ENCODE data around the gene ANKRD42.
A peak's percentile ranks its signal among the peaks of the same experiment; 100 is the strongest.

ANKRD42 gene

DNA sequence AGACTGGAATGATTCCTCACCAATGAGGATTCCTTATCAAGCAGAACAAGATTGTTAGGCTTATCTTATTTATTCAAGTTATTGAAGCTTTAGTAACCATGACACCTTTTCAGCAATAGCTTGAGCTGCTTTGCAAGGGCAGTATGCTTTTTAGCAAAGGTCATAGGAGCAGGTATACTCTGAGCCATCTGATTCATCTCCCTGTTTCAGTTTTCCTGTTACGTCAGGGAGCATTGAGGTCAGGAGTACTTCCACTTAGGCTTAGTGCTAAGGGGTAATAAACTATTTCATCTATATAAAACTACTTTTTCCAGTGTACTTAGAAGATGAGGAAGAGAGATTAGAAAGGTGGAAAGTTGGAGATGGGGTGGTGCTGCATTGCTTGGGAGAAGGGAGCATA lies 17.7 kb upstream of the ANKRD42 start:
- Histone ChIP-seq H3K9me3 (ENCODE audit: control insufficient read depth, insufficient read depth, low read length) (no peaks in the 10 kb centered on the region), H3K4me1 (ENCODE audit: control insufficient read depth, insufficient read depth, low read length) (no peaks in the 10 kb centered on the region), H3K36me3 (ENCODE audit: control insufficient read depth, insufficient read depth, low read length) (peaks cover 91% of the 10 kb centered on the region), H3K9ac (ENCODE audit: low read depth, low read length) (no peak overlapping the region), H3K27me3 (ENCODE audit: control insufficient read depth, insufficient read depth, low read length) (no peaks in the 10 kb centered on the region), H3K27ac (ENCODE audit: low read depth, low read length) (no peak overlapping the region), H3K4me3 (ENCODE audit: low read depth, low read length) (no peak overlapping the region)

DNA sequence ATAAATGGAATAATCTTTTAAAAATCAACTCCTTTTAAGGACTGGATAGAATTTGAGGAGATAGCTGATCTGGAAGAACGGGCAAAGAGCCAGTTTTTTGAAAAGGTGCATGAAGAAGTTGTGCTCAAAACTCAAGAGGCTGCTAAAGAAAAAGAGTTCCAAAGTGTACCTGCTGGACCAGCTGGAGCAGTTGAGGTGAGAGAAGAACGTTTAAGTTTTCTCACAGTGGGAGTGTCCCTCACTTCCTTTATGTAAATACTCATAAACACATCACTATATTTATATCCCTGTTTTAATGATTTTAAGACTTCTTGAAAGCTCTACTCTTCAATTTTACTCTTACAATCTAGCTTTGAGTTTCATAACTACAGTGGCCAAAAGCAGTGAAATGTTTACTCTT lies 11.7 kb upstream of the ANKRD42 start:
- no peaks in the 10 kb centered on the region for H3K4me1 ChIP-seq (ENCODE audit: control insufficient read depth, insufficient read depth, low read length)
- H3K4me3 ChIP-seq (ENCODE audit: low read depth, low read length), result no peak overlapping the region
- no peaks in the 10 kb centered on the region for H3K27me3 ChIP-seq (ENCODE audit: control insufficient read depth, insufficient read depth, low read length)
- no peak overlapping the region for H3K9ac ChIP-seq (ENCODE audit: low read depth, low read length)
- no peaks in the 10 kb centered on the region for H3K9me3 ChIP-seq (ENCODE audit: control insufficient read depth, insufficient read depth, low read length)
- no peak overlapping the region for H3K27ac ChIP-seq (ENCODE audit: low read depth, low read length)
- peaks cover 94% of the 10 kb centered on the region for H3K36me3 ChIP-seq (ENCODE audit: control insufficient read depth, insufficient read depth, low read length)

DNA sequence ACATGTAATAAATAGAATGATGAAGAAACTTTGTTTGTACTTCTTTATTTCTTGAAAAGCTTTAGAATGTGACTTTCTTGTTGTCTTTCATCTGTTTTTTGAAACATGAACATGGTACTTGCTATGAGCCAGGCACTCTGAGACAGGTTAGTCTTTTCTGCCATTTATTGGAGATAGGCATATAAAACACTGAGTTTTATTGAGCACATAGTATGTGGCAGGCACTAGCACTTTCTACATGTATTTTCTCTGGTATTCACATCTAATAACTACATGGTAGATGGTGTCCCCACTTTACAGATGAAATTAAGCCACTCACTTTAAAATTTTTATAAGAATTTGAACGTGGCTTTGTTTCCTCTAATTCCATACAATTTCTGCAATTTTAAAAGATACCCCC lies 7.7 kb upstream of the ANKRD42 start:
- Histone ChIP-seq H3K4me1 (ENCODE audit: control insufficient read depth, insufficient read depth, low read length) (no peaks in the 10 kb centered on the region), H3K36me3 (ENCODE audit: control insufficient read depth, insufficient read depth, low read length) (peaks cover 76% of the 10 kb centered on the region)

DNA sequence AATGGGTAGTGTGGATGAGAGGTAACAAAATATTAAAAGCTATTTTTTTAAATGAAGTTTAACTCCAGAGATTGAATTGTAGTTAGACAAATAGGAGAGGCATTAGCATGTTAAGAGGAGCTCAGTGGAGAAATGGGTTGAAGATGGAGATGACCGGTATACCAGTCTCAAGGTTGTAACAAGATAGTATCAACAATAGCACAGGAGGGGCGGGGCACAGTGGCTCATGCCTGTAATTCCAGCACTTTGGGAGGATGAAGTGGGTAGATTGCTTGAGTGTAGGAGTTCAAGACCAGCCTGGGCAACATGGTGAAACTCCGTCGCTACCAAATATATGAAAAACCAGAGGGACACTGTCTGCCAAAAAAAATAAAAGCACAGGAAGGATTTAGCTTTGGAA lies 6.0 kb upstream of the ANKRD42 start:
- Histone ChIP-seq H3K4me1 (ENCODE audit: control insufficient read depth, insufficient read depth, low read length) (0 out of 2 replicates have a peak, but pooled peaks cover 3% of the 10 kb centered on the region), H3K9ac (ENCODE audit: low read depth, low read length) (no peak overlapping the region), H3K4me3 (ENCODE audit: low read depth, low read length) (no peak overlapping the region), H3K9me3 (ENCODE audit: control insufficient read depth, insufficient read depth, low read length) (no peaks in the 10 kb centered on the region), H3K27me3 (ENCODE audit: control insufficient read depth, insufficient read depth, low read length) (no peaks in the 10 kb centered on the region), H3K27ac (ENCODE audit: low read depth, low read length) (no peak overlapping the region), H3K36me3 (ENCODE audit: control insufficient read depth, insufficient read depth, low read length) (peaks cover 75% of the 10 kb centered on the region)

More for the DNA sequence above, 7.7 kb upstream of the ANKRD42 start:
- Histone ChIP-seq H3K9me3 (ENCODE audit: control insufficient read depth, insufficient read depth, low read length) (no peaks in the 10 kb centered on the region), H3K4me3 (ENCODE audit: low read depth, low read length) (no peak overlapping the region), H3K9ac (ENCODE audit: low read depth, low read length) (no peak overlapping the region), H3K27me3 (ENCODE audit: control insufficient read depth, insufficient read depth, low read length) (no peaks in the 10 kb centered on the region), H3K27ac (ENCODE audit: low read depth, low read length) (no peak overlapping the region)

DNA sequence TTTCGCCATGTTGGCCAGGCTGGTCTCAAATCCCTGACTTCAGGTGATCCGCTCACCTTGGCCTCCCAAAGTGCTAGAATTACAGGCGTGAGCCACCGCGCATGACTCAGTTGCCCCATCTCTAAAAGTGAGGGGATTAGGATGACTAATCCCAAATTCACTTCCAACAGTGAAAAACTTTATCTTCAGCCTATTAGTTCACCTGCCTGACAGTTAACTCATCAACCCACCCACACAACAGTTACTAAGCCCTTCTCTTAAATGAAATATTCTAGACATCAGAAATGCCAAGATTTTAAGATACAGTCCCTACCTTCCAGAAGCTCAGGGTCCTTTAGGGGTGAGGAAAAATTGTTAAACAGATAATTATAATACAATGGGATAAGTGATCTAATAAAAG lies 2.0 kb upstream of the ANKRD42 start:
- Histone ChIP-seq H3K9ac (ENCODE audit: low read depth, low read length) (no peak overlapping the region), H3K4me1 (ENCODE audit: control insufficient read depth, insufficient read depth, low read length) (peaks cover 14% of the 10 kb centered on the region; the same call in 1 of the 2 replicates)

DNA sequence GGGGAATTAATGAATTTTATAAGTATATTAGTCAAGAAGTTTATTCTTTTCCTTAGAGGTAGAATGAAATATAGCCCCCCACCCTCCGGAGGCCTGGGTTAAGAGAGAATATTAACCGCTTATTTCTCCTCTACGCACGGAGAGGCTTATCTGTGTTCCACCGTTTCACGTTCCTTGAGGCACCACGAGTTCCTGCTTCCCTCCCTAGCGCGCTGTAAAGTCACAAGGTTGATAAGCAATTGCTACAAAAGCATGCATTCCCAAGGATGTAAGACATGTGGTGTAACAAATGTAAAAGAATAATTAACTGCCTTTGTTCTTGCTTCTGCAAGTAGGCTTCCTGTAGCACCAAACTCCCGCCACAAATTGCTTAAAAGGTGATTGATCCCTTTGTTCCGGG lies 1.5 kb upstream of the ANKRD42 start:
- Histone ChIP-seq H3K27me3 (ENCODE audit: control insufficient read depth, insufficient read depth, low read length) (peaks cover 7% of the 10 kb centered on the region), H3K27ac (ENCODE audit: low read depth, low read length) (no peak overlapping the region), H3K4me1 (ENCODE audit: control insufficient read depth, insufficient read depth, low read length) (peaks cover 14% of the 10 kb centered on the region; the same call in 1 of the 2 replicates), H3K9me3 (ENCODE audit: control insufficient read depth, insufficient read depth, low read length) (no peaks in the 10 kb centered on the region), H3K4me3 (ENCODE audit: low read depth, low read length) (peak overlapping the region; percentile 94; the same call in 1 of the 2 replicates), H3K36me3 (ENCODE audit: control insufficient read depth, insufficient read depth, low read length) (peaks cover 35% of the 10 kb centered on the region), H3K9ac (ENCODE audit: low read depth, low read length) (no peak overlapping the region)

More for the DNA sequence above, 2.0 kb upstream of the ANKRD42 start:
- Histone ChIP-seq H3K9me3 (ENCODE audit: control insufficient read depth, insufficient read depth, low read length) (no peaks in the 10 kb centered on the region), H3K36me3 (ENCODE audit: control insufficient read depth, insufficient read depth, low read length) (peaks cover 38% of the 10 kb centered on the region), H3K27ac (ENCODE audit: low read depth, low read length) (no peak overlapping the region), H3K4me3 (ENCODE audit: low read depth, low read length) (no peak overlapping the region), H3K27me3 (ENCODE audit: control insufficient read depth, insufficient read depth, low read length) (peaks cover 7% of the 10 kb centered on the region)

DNA sequence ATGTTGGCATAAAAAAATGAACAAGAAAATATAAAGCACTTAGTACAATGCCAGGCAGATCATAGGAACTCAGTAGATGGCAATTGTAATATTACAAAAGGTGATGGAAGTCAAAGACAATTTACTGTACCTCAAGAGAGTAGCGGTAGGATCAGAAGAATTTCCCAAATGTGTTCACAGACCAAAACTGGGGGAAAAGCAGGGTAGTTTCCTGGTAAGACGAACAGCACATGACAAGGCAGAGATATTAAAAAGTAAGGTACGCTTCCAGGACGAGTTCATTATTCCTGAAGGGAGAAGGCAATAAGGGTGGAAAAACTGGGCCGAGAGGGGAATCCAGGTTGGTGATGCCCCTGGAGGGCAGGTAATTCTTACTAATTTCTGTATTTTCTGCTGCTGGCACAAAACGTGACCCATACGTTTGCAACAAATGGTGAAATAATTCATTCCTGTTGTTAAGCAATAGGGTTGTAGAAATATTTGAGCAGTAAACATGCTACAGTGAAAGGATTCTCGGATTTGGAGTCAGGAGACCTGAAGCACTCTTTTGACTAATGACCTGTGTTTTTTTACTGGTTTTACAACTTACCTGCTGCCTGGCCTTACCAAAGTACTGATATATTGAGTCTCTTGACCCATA lies 786 bp upstream of the ANKRD42 start:
- Histone ChIP-seq H3K9me3 (ENCODE audit: control insufficient read depth, insufficient read depth, low read length) (no peaks in the 10 kb centered on the region), H3K4me3 (ENCODE audit: low read depth, low read length) (peak overlapping the region; percentile 94), H3K27me3 (ENCODE audit: control insufficient read depth, insufficient read depth, low read length) (peaks cover 7% of the 10 kb centered on the region), H3K36me3 (ENCODE audit: control insufficient read depth, insufficient read depth, low read length) (peaks cover 35% of the 10 kb centered on the region), H3K9ac (ENCODE audit: low read depth, low read length) (peak overlapping the region; percentile 87), H3K4me1 (ENCODE audit: control insufficient read depth, insufficient read depth, low read length) (peaks cover 14% of the 10 kb centered on the region; the same call in 1 of the 2 replicates), H3K27ac (ENCODE audit: low read depth, low read length) (peak overlapping the region; percentile 89)

DNA sequence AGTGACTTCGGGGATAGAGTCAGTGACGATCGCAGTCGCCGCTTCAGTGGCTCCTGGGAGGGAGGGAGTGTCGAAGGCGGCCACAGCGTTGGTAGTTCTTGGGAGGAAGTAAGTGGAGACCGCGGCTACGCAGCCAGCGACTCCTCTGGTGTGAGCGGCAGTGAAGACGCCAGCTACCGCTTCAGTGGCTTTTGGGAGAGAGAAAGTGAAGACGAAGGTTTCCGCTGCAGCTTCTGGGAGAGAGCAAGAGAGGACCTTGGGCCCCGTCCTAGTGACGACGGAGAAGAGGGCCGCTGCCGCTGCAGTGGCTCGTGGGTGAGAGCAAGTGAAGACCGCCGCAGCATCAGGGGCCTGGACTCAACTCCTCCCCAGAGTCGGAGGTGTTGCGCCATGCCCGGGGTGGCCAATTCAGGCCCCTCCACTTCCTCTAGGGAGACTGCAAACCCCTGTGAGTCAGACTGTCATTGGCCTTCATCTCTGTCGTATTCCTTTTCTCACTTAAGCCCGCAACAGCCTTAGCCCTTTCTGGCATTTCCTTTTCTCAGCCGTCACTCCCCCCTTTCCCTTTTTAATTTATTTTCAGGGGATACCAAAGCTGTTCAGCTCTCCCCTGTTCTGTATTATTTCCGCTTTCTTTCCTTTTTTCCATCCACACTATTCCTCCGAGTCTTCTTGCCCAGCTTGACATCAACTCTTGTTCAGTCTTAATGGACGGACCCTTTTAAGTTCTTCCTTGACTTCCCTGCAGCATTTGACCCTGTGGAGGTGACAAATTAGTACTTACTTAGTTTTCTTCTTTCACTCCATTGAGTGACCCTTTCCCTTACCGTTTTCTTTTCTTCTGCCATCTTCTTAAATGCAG lies 1.0 kb downstream of the ANKRD42 start:
- H3K27ac ChIP-seq (ENCODE audit: low read depth, low read length), result peak overlapping the region; percentile 31
- no peaks in the 10 kb centered on the region for H3K9me3 ChIP-seq (ENCODE audit: control insufficient read depth, insufficient read depth, low read length)
- H3K4me1 ChIP-seq (ENCODE audit: control insufficient read depth, insufficient read depth, low read length), result peaks cover 14% of the 10 kb centered on the region; the same call in 1 of the 2 replicates
- H3K27me3 ChIP-seq (ENCODE audit: control insufficient read depth, insufficient read depth, low read length), result peaks cover 7% of the 10 kb centered on the region
- peak overlapping the region; percentile 28; the same call in 1 of the 2 replicates for H3K9ac ChIP-seq (ENCODE audit: low read depth, low read length)
- H3K36me3 ChIP-seq (ENCODE audit: control insufficient read depth, insufficient read depth, low read length), result peaks cover 27% of the 10 kb centered on the region
- peak overlapping the region; percentile 94 for H3K4me3 ChIP-seq (ENCODE audit: low read depth, low read length)

- Histone ChIP-seq H3K9me3 (ENCODE audit: control insufficient read depth, insufficient read depth, low read length) (no peaks in the 10 kb centered on the region), H3K36me3 (ENCODE audit: control insufficient read depth, insufficient read depth, low read length) (peaks cover 22% of the 10 kb centered on the region), H3K27ac (ENCODE audit: low read depth, low read length) (no peak overlapping the region), H3K4me1 (ENCODE audit: control insufficient read depth, insufficient read depth, low read length) (peaks cover 14% of the 10 kb centered on the region; the same call in 1 of the 2 replicates), H3K9ac (ENCODE audit: low read depth, low read length) (no peak overlapping the region), H3K27me3 (ENCODE audit: control insufficient read depth, insufficient read depth, low read length) (peaks cover 7% of the 10 kb centered on the region), H3K4me3 (ENCODE audit: low read depth, low read length) (peak overlapping the region; percentile 94)
Observed at GRCh38 chr11:83195143-83195466, 1.6 kb downstream of the ANKRD42 start.

DNA sequence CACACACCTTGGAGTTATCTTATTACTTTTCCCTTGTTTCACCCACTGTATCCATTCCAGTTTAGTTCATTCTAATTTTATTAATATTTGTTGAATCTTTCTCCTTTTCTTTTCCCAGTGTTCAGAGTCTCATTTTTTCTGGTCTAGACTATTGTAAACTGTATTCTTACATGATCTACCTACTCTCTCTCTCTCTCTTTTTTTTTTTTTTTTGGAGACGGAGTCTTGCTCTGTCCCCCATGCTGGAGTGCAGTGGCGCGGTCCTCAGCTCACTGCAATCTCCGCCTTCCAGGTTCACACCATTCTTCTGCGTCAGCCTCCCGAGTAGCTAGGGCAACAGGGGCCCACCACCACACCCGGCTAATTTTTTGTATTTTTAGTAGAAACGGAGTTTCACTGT lies 2.1 kb downstream of the ANKRD42 start:
- H3K36me3 ChIP-seq (ENCODE audit: control insufficient read depth, insufficient read depth, low read length), result peaks cover 17% of the 10 kb centered on the region
- H3K4me3 ChIP-seq (ENCODE audit: low read depth, low read length), result no peak overlapping the region
- no peaks in the 10 kb centered on the region for H3K9me3 ChIP-seq (ENCODE audit: control insufficient read depth, insufficient read depth, low read length)
- no peak overlapping the region for H3K9ac ChIP-seq (ENCODE audit: low read depth, low read length)
- H3K4me1 ChIP-seq (ENCODE audit: control insufficient read depth, insufficient read depth, low read length), result peaks cover 14% of the 10 kb centered on the region; the same call in 1 of the 2 replicates
- H3K27me3 ChIP-seq (ENCODE audit: control insufficient read depth, insufficient read depth, low read length), result peaks cover 7% of the 10 kb centered on the region
- no peak overlapping the region for H3K27ac ChIP-seq (ENCODE audit: low read depth, low read length)

GRCh38 chr11:83200035-83200434 lies 6.5 kb downstream of the ANKRD42 start:
- Histone ChIP-seq H3K27me3 (ENCODE audit: control insufficient read depth, insufficient read depth, low read length) (peaks cover 4% of the 10 kb centered on the region), H3K9ac (ENCODE audit: low read depth, low read length) (no peak overlapping the region), H3K4me1 (ENCODE audit: control insufficient read depth, insufficient read depth, low read length) (peaks cover 3% of the 10 kb centered on the region; the same call in 1 of the 2 replicates), H3K27ac (ENCODE audit: low read depth, low read length) (no peak overlapping the region), H3K9me3 (ENCODE audit: control insufficient read depth, insufficient read depth, low read length) (no peaks in the 10 kb centered on the region), H3K4me3 (ENCODE audit: low read depth, low read length) (no peak overlapping the region), H3K36me3 (ENCODE audit: control insufficient read depth, insufficient read depth, low read length) (no peaks in the 10 kb centered on the region)

All from HUES48 (cell line).